SU-DHL-6 (cell line): ENCODE data around the gene MT1A.
"Not testable (repeated sequence)": the region's sequence is repeated elsewhere in the genome, so short reads cannot be mapped to it uniquely, and the experiment has no call there.

Source experiments
- H2AFZ ChIP-seq: fragments of 200-600 bp; sonication (generic); 2 replicates; pipeline ENCODE4 v1.6.1; 2014; ENCODE audit warnings: low read depth, mild to moderate bottlenecking, moderate library complexity, mixed read lengths, antibody characterized with exemption, low read length; ENCODE audit not compliant: severe bottlenecking
- H3F3A ChIP-seq: fragments of 200-600 bp; shearing (Covaris generic); 2 replicates; pipeline ENCODE4 v1.6.0; 2016; ENCODE audit warnings: antibody characterized with exemption, mild to moderate bottlenecking; ENCODE audit not compliant: insufficient read depth
- H3K27ac ChIP-seq: fragments of 200-600 bp; sonication (generic); 2 replicates; pipeline ENCODE4 v1.5.1; 2016; ENCODE audit warnings: low read depth, mild to moderate bottlenecking, low read length, moderate library complexity, mixed read lengths
- H3K27me3 ChIP-seq: fragments of 200-600 bp; sonication (generic), shearing (Covaris generic); 2 replicates; pipeline ENCODE4 v1.6.0; 2014; ENCODE audit warnings: mild to moderate bottlenecking, low read length
- H3K36me3 ChIP-seq: fragments of 200-600 bp; sonication (generic); 2 replicates; pipeline ENCODE4 v1.6.1; 2014; ENCODE audit warnings: mild to moderate bottlenecking, low read length, mixed read lengths
- H3K4me2 ChIP-seq: fragments of 300-600, 200-600 bp; shearing (Covaris generic), sonication (generic); 2 replicates; pipeline ENCODE4 v1.6.0; 2014; ENCODE audit warnings: low read length, low read depth, mild to moderate bottlenecking; ENCODE audit not compliant: poor library complexity, severe bottlenecking
- H3K4me3 ChIP-seq: fragments of 200-600 bp; sonication (generic); 2 replicates; pipeline ENCODE4 v1.5.1; 2014; ENCODE audit warnings: antibody characterized with exemption, low read length, mild to moderate bottlenecking, mixed read lengths; ENCODE audit not compliant: insufficient read depth, poor library complexity, severe bottlenecking
- H3K79me2 ChIP-seq: fragments of 200-600 bp; sonication (generic); 2 replicates; pipeline ENCODE4 v1.6.1; 2014; ENCODE audit warnings: mild to moderate bottlenecking, low read length, moderate library complexity; ENCODE audit not compliant: insufficient read depth
- H3K9ac ChIP-seq: fragments of 200-600 bp; sonication (generic); 2 replicates; pipeline ENCODE4 v1.7.0; 2014; ENCODE audit warnings: mild to moderate bottlenecking, low read length
- H3K9me2 ChIP-seq: fragments of 200-600 bp; sonication (generic); replicated peaks from 2 replicates; pipeline ENCODE4 v1.6.1; 2014; ENCODE audit warnings: low read length; ENCODE audit not compliant: insufficient read depth
- H3K9me3 ChIP-seq: fragments of 200-600 bp; sonication (generic); 2 replicates; pipeline ENCODE4 v1.6.1; 2014; ENCODE audit warnings: low read length, mixed read lengths; ENCODE audit not compliant: insufficient read depth
- H4K20me1 ChIP-seq: fragments of 200-600 bp; sonication (generic); 2 replicates; pipeline ENCODE4 v1.6.1; 2014; ENCODE audit warnings: low read depth, mild to moderate bottlenecking, antibody characterized with exemption, low read length, moderate library complexity, mixed read lengths
- EZH2phosphoT487 ChIP-seq: fragments of 200-600 bp; sonication (generic), shearing (Covaris generic); conservative IDR thresholded peaks from 2 replicates; pipeline ENCODE4 v1.6.1; 2018; ENCODE audit warnings: mild to moderate bottlenecking, antibody characterized with exemption, low read length, moderate library complexity, mixed read lengths
- TF ChIP-seq, protein P1 (sequence below): fragments of 200-600 bp; sonication (generic); IDR thresholded peaks from one replicate; pipeline ENCODE4 v1.5.1; 2017; ENCODE audit warnings: antibody characterized with exemption, mild to moderate bottlenecking, low read length, moderate library complexity; ENCODE audit not compliant: insufficient read depth, poor library complexity, severe bottlenecking

MT1A gene

GRCh38 chr16:56664506-56664905 is 26.0 kb downstream of the MT1A start:
- H3K4me2 ChIP-seq: no peak overlapping the region
- no peaks in the 10 kb centered on the region for H3K27me3 ChIP-seq
- no peak overlapping the region for H2AFZ ChIP-seq
- H3K9me3 ChIP-seq: no peaks in the 10 kb centered on the region
- no peak overlapping the region for H3K9ac ChIP-seq
- H3K4me3 ChIP-seq: no peak overlapping the region
- H3K9me2 ChIP-seq: no peaks in the 10 kb centered on the region
- no peaks in the 10 kb centered on the region for H4K20me1 ChIP-seq
- no peaks in the 10 kb centered on the region for H3F3A ChIP-seq
- H3K27ac ChIP-seq: no peak overlapping the region
- H3K36me3 ChIP-seq: no peaks in the 10 kb centered on the region
- TF ChIP-seq, protein P1, sequence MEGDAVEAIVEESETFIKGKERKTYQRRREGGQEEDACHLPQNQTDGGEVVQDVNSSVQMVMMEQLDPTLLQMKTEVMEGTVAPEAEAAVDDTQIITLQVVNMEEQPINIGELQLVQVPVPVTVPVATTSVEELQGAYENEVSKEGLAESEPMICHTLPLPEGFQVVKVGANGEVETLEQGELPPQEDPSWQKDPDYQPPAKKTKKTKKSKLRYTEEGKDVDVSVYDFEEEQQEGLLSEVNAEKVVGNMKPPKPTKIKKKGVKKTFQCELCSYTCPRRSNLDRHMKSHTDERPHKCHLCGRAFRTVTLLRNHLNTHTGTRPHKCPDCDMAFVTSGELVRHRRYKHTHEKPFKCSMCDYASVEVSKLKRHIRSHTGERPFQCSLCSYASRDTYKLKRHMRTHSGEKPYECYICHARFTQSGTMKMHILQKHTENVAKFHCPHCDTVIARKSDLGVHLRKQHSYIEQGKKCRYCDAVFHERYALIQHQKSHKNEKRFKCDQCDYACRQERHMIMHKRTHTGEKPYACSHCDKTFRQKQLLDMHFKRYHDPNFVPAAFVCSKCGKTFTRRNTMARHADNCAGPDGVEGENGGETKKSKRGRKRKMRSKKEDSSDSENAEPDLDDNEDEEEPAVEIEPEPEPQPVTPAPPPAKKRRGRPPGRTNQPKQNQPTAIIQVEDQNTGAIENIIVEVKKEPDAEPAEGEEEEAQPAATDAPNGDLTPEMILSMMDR: no peak
- no peak for TF ChIP-seq EZH2phosphoT487
- H3K79me2 ChIP-seq: no peaks in the 10 kb centered on the region

DNA sequence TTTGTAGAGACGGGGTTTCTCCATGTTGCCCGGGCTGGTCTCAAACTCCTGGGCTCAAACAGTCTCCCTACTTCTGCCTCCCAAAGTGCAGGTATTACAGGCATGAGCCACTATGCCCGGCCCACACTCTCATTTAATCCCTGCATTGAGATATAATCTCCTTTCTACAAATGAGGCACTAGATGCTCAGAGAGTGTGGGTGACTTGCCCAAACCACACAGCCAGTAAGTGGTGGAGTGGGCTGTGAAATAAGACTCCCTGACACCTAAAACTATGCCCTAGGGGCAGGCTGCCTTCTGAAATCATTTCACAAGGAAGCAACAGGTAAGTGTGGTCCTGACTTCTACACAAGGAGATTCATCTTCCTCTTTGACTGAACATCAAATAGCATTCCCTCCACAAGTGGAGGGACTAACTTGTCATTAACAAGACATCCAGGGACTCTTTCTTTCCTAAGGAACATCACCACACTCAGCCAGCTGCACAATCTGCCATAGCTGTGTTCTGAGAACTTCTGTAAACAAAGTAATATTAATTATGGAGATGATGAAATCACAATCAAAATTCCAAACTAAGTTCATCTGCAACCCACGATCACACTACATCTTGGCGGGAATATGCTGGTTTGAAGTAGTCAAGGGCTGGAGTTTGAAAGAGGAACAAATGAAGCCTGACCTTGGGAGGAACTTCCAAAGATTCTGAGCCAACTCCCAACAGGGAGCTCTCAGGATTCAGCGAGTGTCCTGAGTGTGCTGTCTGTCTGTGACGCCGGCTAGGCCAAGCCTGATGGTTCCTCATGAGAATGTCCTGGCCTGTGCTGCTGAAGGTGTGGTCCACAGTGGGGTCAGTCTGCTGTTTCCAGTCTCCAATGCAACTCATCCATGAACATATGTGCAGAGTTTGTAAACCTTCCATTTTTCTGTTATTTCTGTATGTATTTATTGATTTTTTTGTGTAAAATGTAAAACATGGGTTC is 27.1 kb downstream of the MT1A start:
- not testable (repeated sequence) for H4K20me1 ChIP-seq, H3K36me3 ChIP-seq, H3K9ac ChIP-seq, H3K9me3 ChIP-seq, H3F3A ChIP-seq, H3K4me3 ChIP-seq, H3K27me3 ChIP-seq, H2AFZ ChIP-seq, H3K79me2 ChIP-seq, H3K4me2 ChIP-seq, H3K9me2 ChIP-seq, H3K27ac ChIP-seq

GRCh38 chr16:56667581-56668571 is 29.4 kb downstream of the MT1A start, which contains the start of gene MT1G:
TSS of gene MT1G (minus strand) at chr16:56668065. CDS start at chr16:56667993, 72 bp downstream.
- Histone ChIP-seq H3K9me3 (no peaks in the 10 kb centered on the region), H3K4me3 (no peak within 1 kb of the TSS), H3K27ac (no peak within 1 kb of the TSS), H4K20me1 (no peaks in the 10 kb centered on the region), H2AFZ (no peak within 1 kb of the TSS), H3K27me3 (no peaks in the 10 kb centered on the region), H3K9me2 (no peaks in the 10 kb centered on the region), H3F3A (no peaks in the 10 kb centered on the region), H3K9ac (no peak within 1 kb of the TSS), H3K36me3 (no peaks in the 10 kb centered on the region), H3K4me2 (no peak within 1 kb of the TSS), H3K79me2 (no peaks in the 10 kb centered on the region)
- TF ChIP-seq EZH2phosphoT487: no peak
- TF ChIP-seq, protein P1: no peak
